GM21367 (cell line): ENCODE data around the gene KNDC1.

Experiments used
- ATAC-seq: cut with Tn5 transposase; IDR thresholded peaks from one replicate; pipeline ENCODE4 v1.9.1; 2021; ENCODE audit not compliant: unreplicated experiment

KNDC1 gene

GRCh38 chr10:133160826-133161471, 930 bp downstream of the KNDC1 start:
- ATAC-seq: no peak

- no peak for ATAC-seq
These were observed 1.6 kb downstream of the KNDC1 start for GRCh38 chr10:133161486-133162109.

- no peak for ATAC-seq
These were observed 2.3 kb downstream of the KNDC1 start for GRCh38 chr10:133162178-133162909.

GRCh38 chr10:133162910-133163856, 3.2 kb downstream of the KNDC1 start:
- no peak for ATAC-seq

- ATAC-seq: no peak
These were observed 4.1 kb downstream of the KNDC1 start for GRCh38 chr10:133163889-133164815.

GRCh38 chr10:133164816-133165555, 5.0 kb downstream of the KNDC1 start:
- ATAC-seq: no peak

- ATAC-seq: no peak
These were observed 5.8 kb downstream of the KNDC1 start for GRCh38 chr10:133165556-133166503.

GRCh38 chr10:133166504-133166827, 6.4 kb downstream of the KNDC1 start:
- no peak for ATAC-seq

GRCh38 chr10:133166828-133167692, 7.0 kb downstream of the KNDC1 start:
- no peak for ATAC-seq

- ATAC-seq: no peak
These were observed 7.9 kb downstream of the KNDC1 start for GRCh38 chr10:133167693-133168616.

- no peak for ATAC-seq
These were observed 8.6 kb downstream of the KNDC1 start for GRCh38 chr10:133168617-133169031.

GRCh38 chr10:133169173-133169947, 9.3 kb downstream of the KNDC1 start:
- ATAC-seq: no peak

GRCh38 chr10:133170092-133170491, 10.1 kb downstream of the KNDC1 start:
- ATAC-seq: no peak

- ATAC-seq: no peak
These were observed 14.0 kb downstream of the KNDC1 start for GRCh38 chr10:133173860-133174640.
